Measurements from ENCODE around the gene GAS2. TPM values are rescaled to one million over a fixed set of nuclear protein-coding genes. Genes with fewer than 3 reads are reported as not detected.

Gene GAS2
- total RNA-seq, 1 donor from 2014 or later, result 0.70 TPM

GRCh38 chr11:22674470-22675439 lies 8.3 kb downstream of the GAS2 start:
- peaks cover 5% of the 10 kb centered on the region for H3K4me1 Mint-ChIP-seq (ENCODE audit: unreplicated experiment)
- no peak overlapping the region for H3K27ac Mint-ChIP-seq (ENCODE audit: unreplicated experiment)
- no peak for TF ChIP-seq CTCF (IDR thresholded peaks at IDR 0.05)
- H3K4me3 Mint-ChIP-seq (ENCODE audit: unreplicated experiment), result no peak overlapping the region
- H3K27me3 Mint-ChIP-seq (ENCODE audit: unreplicated experiment), result peaks cover 53% of the 10 kb centered on the region
- H3K36me3 Mint-ChIP-seq (ENCODE audit: unreplicated experiment), result no peaks in the 10 kb centered on the region
- no peaks in the 10 kb centered on the region for H3K9me3 Mint-ChIP-seq (ENCODE audit: unreplicated experiment)
- no peak for DNase-seq (ENCODE audit: extremely low spot score, unreplicated experiment)

- Mint-ChIP-seq H3K9me3 (ENCODE audit: unreplicated experiment) (no peaks in the 10 kb centered on the region), H3K27me3 (ENCODE audit: unreplicated experiment) (peaks cover 41% of the 10 kb centered on the region), H3K36me3 (ENCODE audit: unreplicated experiment) (no peaks in the 10 kb centered on the region), H3K27ac (ENCODE audit: unreplicated experiment) (no peak overlapping the region), H3K4me3 (ENCODE audit: unreplicated experiment) (no peak overlapping the region), H3K4me1 (ENCODE audit: unreplicated experiment) (peaks cover 5% of the 10 kb centered on the region)
- DNase-seq (ENCODE audit: extremely low spot score, unreplicated experiment), result no peak
- no peak for TF ChIP-seq CTCF (IDR thresholded peaks at IDR 0.05)
These were observed 10.9 kb downstream of the GAS2 start for GRCh38 chr11:22677153-22677903.

GRCh38 chr11:22680628-22681027 lies 14.2 kb downstream of the GAS2 start:
- Mint-ChIP-seq H3K4me1 (ENCODE audit: unreplicated experiment) (no peaks in the 10 kb centered on the region), H3K27me3 (ENCODE audit: unreplicated experiment) (peaks cover 24% of the 10 kb centered on the region), H3K9me3 (ENCODE audit: unreplicated experiment) (no peaks in the 10 kb centered on the region), H3K4me3 (ENCODE audit: unreplicated experiment) (no peak overlapping the region), H3K36me3 (ENCODE audit: unreplicated experiment) (no peaks in the 10 kb centered on the region), H3K27ac (ENCODE audit: unreplicated experiment) (no peak overlapping the region)
- no peak for DNase-seq (ENCODE audit: extremely low spot score, unreplicated experiment)
- no peak for TF ChIP-seq CTCF (IDR thresholded peaks at IDR 0.05)

- H3K9me3 Mint-ChIP-seq (ENCODE audit: unreplicated experiment), result no peaks in the 10 kb centered on the region
- H3K27me3 Mint-ChIP-seq (ENCODE audit: unreplicated experiment), result peaks cover 24% of the 10 kb centered on the region
These were observed 14.9 kb downstream of the GAS2 start for GRCh38 chr11:22681281-22681812.

More at GRCh38 chr11:22681281-22681812, 14.9 kb downstream of the GAS2 start:
- Mint-ChIP-seq H3K27ac (ENCODE audit: unreplicated experiment) (no peak overlapping the region), H3K4me1 (ENCODE audit: unreplicated experiment) (no peaks in the 10 kb centered on the region), H3K4me3 (ENCODE audit: unreplicated experiment) (no peak overlapping the region), H3K36me3 (ENCODE audit: unreplicated experiment) (no peaks in the 10 kb centered on the region)
- TF ChIP-seq CTCF (IDR thresholded peaks at IDR 0.05), result no peak
- DNase-seq (ENCODE audit: extremely low spot score, unreplicated experiment), result no peak
